ENCODE measurements around the gene HIBADH.

Gene HIBADH

GRCh38 chr7:27501001-27501400, 161.7 kb downstream of the HIBADH start:
- DNase-seq (ENCODE audit: low read depth in 2 of 2), result no peak

GRCh38 chr7:27492224-27492623, 170.5 kb downstream of the HIBADH start:
- no peak for DNase-seq (ENCODE audit: low read depth in 2 of 2)

GRCh38 chr7:27491534-27491933, 171.1 kb downstream of the HIBADH start:
- no peak for DNase-seq (ENCODE audit: low read depth in 2 of 2)

- DNase-seq (ENCODE audit: low read depth in 2 of 2), result no peak
These were observed 175.2 kb downstream of the HIBADH start for GRCh38 chr7:27487509-27487908.

GRCh38 chr7:27484451-27484850, 178.2 kb downstream of the HIBADH start:
- DNase-seq (ENCODE audit: low read depth in 2 of 2), result no peak

GRCh38 chr7:27482219-27482618, 180.5 kb downstream of the HIBADH start:
- DNase-seq (ENCODE audit: low read depth in 2 of 2), result no peak

GRCh38 chr7:27478556-27478955, 184.1 kb downstream of the HIBADH start:
- DNase-seq (ENCODE audit: low read depth in 2 of 2), result no peak

GRCh38 chr7:27478084-27478483, 184.6 kb downstream of the HIBADH start:
- no peak for DNase-seq (ENCODE audit: low read depth in 2 of 2)

- no peak for DNase-seq (ENCODE audit: low read depth in 2 of 2)
These were observed 186.2 kb downstream of the HIBADH start for GRCh38 chr7:27476493-27476892.
